ENCODE results near the gene HIVEP3. TPM values are rescaled to one million over a fixed set of nuclear protein-coding genes. Genes with fewer than 3 reads are reported as not detected.

HIVEP3 gene
- total RNA-seq, 1 donor from 2014 or later = 6.5 TPM

Other genes with a start within 250 kb of the HIVEP3 start
- gene GUCA2B, start 234.5 kb upstream of the HIVEP3 start, total RNA-seq = not detected
- gene GUCA2A, start 245.8 kb upstream of the HIVEP3 start, total RNA-seq = not detected